Measurements from ENCODE around the gene BIN1.

BIN1 gene, protein sequence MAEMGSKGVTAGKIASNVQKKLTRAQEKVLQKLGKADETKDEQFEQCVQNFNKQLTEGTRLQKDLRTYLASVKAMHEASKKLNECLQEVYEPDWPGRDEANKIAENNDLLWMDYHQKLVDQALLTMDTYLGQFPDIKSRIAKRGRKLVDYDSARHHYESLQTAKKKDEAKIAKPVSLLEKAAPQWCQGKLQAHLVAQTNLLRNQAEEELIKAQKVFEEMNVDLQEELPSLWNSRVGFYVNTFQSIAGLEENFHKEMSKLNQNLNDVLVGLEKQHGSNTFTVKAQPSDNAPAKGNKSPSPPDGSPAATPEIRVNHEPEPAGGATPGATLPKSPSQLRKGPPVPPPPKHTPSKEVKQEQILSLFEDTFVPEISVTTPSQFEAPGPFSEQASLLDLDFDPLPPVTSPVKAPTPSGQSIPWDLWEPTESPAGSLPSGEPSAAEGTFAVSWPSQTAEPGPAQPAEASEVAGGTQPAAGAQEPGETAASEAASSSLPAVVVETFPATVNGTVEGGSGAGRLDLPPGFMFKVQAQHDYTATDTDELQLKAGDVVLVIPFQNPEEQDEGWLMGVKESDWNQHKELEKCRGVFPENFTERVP

GRCh38 chr2:127106991-127107621 is at the start of gene BIN1:
Gene BIN1, minus strand, starts transcription at chr2:127107154. Its CDS starts 211 bp downstream, at chr2:127106943.
- DNase-seq (ENCODE audit: low read depth), result peak; percentile 75

- DNase-seq (ENCODE audit: low read depth), result no peak
Measured at GRCh38 chr2:127155947-127156346, 49.0 kb upstream of the BIN1 start.

DNA sequence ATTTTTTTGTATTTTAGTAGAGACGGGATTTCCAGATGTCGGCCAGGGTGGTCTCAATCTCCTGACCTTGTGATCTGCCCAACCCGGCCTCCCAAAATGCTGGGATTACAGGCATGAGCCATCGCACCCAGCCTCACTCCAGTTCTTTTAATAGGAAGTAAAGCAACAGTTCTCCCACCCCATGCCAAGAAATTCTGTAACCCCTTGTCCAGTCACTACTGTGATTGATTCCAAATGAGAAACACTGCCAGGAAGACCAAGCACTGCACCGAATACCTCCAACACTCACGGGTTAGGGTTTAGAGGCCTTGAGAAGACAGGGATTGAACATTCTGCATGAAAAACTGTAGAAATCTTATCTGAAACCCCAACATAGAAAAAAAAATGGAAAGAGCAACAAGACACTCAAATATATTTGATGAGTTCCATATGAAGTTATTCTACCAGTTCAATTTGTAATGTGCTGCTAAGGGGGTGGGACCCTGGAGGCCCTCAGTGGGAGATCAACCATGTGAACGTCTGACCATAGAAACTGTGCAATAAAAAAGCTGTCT is 48.2 kb upstream of the BIN1 start:
- peak; percentile 71 for DNase-seq (ENCODE audit: low read depth)

DNA sequence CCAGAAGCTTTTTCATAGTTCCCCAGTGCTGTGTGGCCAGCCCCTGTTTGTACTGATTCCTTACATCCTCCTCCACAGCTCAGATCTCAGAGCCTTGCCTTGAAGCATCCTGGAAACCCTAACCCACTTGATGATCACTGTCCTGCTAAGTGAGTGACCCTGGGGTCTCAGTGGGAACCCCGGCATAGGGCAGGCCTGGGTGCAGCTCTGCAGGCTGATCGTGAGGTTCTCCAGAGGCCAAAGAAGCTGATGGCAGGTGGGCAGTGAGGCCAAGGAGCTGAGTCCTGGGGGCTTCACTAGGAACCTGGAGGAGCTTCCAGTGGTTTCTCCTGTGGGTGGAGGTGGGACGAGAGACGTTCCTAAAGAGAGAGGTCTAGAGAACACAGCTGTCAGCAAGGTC is 47.4 kb upstream of the BIN1 start:
- DNase-seq (ENCODE audit: low read depth), result no peak

- DNase-seq (ENCODE audit: low read depth), result peak; percentile 74
Measured at GRCh38 chr2:127153691-127154158, 46.8 kb upstream of the BIN1 start.

- no peak for DNase-seq (ENCODE audit: low read depth)
Measured at GRCh38 chr2:127150996-127151395, 44.0 kb upstream of the BIN1 start.

DNA sequence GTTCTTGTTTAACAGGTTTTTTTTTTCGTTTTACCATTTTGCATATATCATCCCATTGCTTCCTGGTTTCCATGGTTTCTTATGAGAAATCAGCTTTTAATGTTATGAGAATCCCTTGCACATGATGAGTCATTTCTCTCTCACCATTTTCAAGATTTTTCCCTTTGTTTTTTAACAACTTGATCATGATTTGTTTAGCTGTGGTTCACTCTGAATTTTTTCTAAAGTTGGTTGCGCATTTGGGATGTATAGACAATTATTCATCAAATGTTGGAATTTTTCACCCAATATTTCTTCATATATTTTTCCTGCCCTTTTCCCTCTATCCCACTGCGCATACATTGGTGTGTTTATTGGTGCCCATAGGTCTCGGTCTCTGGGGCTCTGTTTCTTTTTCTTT is 42.4 kb upstream of the BIN1 start:
- DNase-seq (ENCODE audit: low read depth), result peak; percentile 91

DNA sequence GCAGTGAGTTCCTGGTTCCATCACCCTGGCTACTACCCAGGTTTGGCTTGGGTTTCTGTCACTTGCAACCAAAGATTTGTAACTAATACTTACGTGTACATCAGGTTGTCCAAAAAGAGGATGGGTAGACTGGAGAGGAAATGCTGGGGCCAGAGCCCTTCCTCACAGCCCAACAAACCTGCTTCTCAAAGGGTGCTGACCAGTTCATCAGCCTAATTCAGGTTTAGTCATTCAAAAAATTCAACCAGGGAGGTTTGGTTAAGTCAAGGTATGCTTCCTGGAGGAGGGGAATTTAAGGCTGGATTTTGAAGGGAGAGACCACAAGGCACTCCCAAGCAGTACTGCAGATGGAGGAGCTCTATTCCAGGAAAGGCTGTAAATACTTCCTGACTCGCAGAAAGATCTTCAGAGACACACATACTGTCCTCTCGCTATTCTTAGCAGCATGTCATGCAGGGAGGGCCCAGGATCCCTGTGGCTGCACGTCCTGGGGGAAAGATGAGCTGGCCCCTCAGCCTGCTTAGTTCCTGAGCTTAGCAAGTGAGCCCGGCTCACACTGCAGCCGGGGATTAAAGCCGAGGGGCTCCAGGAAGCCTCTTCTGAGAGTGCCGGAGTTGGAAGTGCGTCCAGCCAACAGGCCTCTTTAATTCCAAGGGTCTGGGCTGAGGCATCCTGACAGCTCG is 40.0 kb upstream of the BIN1 start:
- DNase-seq (ENCODE audit: low read depth), result no peak

- no peak for DNase-seq (ENCODE audit: low read depth)
Measured at GRCh38 chr2:127146071-127146725, 39.2 kb upstream of the BIN1 start.

GRCh38 chr2:127145280-127145895 is 38.4 kb upstream of the BIN1 start:
- no peak for DNase-seq (ENCODE audit: low read depth)

- no peak for DNase-seq (ENCODE audit: low read depth)
Measured at GRCh38 chr2:127143841-127144782, 37.2 kb upstream of the BIN1 start.

- no peak for DNase-seq (ENCODE audit: low read depth)
Measured at GRCh38 chr2:127142663-127143630, 36.0 kb upstream of the BIN1 start.

DNA sequence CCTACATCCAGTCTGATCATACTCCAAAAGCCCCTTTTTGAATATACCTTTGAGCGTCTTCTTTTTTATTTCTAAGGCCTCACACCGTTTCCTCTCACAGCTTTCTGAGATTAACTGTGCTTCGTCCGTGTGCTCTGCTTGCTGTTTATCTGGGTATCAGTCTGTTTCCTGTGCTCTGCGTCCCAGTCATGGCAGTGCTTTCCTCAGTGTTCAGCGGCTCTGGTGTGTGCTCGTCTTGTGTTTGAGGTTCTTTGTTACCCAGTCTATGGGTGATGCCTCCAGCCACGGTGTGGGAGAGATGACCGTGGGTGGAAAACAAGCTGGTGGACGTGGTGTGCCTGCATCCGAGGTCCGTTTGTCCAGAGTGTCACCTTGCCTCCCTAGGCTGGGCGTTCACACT is 33.6 kb upstream of the BIN1 start:
- no peak for DNase-seq (ENCODE audit: low read depth)

GRCh38 chr2:127139766-127140165 is 32.8 kb upstream of the BIN1 start:
- DNase-seq (ENCODE audit: low read depth), result no peak

DNA sequence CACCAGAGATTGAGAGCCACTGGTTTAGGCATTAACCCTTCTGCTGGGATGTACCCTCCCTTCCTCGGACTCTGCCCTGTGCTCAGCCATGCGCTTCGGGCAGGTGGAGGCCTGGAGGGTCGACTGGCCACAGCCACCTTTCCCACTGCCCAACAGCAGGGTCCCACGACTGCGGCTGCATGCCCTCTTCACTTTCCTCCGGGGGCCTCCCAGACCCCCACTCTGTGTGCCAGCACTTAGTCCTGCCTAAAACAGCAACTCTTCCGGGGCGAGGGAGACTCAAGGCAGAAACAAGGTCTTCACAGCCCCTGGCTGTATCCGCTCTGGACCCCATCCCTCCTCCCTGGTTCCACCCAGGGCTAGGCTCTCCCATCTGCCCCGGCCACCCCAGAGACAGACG is 31.3 kb upstream of the BIN1 start:
- no peak for DNase-seq (ENCODE audit: low read depth)

DNA sequence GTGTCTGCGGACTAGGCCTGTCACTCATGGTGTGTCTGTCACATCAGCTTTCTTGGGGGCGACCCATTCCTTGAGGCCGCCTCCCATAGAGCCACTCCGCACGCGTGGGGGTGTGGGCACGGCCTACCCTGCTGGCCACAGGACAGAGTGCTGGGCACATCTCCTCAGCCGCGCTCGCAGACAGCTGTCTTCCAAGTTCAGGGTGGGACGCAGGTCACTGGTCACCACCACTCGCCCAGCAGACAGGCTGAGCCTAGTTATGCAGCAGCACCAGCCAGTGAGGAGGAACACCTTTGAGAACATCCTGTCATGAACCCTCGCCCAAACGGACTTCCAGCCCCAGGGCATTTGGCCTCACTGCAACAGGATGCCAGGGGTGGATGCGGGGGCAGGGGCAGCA is 30.8 kb upstream of the BIN1 start:
- DNase-seq (ENCODE audit: low read depth), result no peak

GRCh38 chr2:127137225-127137624 is 30.3 kb upstream of the BIN1 start:
- DNase-seq (ENCODE audit: low read depth), result no peak

- DNase-seq (ENCODE audit: low read depth), result no peak
Measured at GRCh38 chr2:127134833-127135830, 28.2 kb upstream of the BIN1 start.
